ENCODE data around the gene UBE3C.

DNA sequence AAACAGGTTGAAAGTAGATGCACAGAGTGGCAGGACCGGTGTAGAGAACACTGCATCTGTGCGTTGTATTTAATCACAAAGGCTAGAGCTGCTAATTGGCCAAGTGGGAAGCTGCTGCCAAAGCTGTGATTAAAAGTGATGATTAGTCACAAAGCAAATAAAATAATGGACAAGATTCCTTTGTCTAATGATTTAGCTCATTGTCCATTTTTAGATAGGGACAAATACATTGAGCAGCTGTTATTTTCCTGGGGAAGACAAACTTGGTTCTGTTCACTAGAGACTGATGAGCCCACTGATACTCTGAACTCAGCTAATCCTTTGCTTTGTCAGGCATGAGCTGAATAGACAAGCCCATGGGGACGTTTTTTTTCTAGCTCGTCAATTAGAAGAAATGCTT lies 19.7 kb downstream of the UBE3C start:
- no peak for TF ChIP-seq POLR2A (IDR thresholded peaks at IDR 0.05)
- TF ChIP-seq CTCF (IDR thresholded peaks at IDR 0.05): no peak

Data from lower leg skin (tissue), 3 donors.